Upper lobe of left lung (tissue), 6 donors: ENCODE results near the gene CEP63. TPM values are rescaled to one million over a fixed set of nuclear protein-coding genes. Genes with fewer than 3 reads are reported as not detected.

Experiments
- ATAC-seq, 2 donors: fragments of 200-7000 bp; cut with Tn5 transposase; one replicate each; pipeline ENCODE4 v1.9.1; 2022; ENCODE audit warnings: mild to moderate bottlenecking in 2 of 2, moderate library complexity in 2 of 2; ENCODE audit not compliant: low FRiP score in 2 of 2
- DNase-seq, 2 donors: peaks; one replicate each; pipeline ENCODE4 v3.0.0-alpha.2; 2019 to 2020
- H3K27ac ChIP-seq, 4 donors: fragments of 200-600 bp; sonication (generic); one replicate each; pipeline ENCODE4 v1.5.1; 2016 to 2019
- H3K27me3 ChIP-seq, 4 donors: fragments of 200-600 bp; sonication (generic); one replicate each; pipeline ENCODE4 v1.5.1; 2017 to 2019
- H3K36me3 ChIP-seq, 4 donors: fragments of 200-600 bp; sonication (generic); one replicate each; pipeline ENCODE4 v1.5.1; 2016 to 2019
- H3K4me1 ChIP-seq, 4 donors: fragments of 200-600 bp; sonication (generic); one replicate each; pipeline ENCODE4 v1.5.1; 2018 to 2019
- H3K4me3 ChIP-seq, 4 donors: fragments of 200-600 bp; sonication (generic); one replicate each; pipeline ENCODE4 v1.5.1; 2017 to 2019; ENCODE audit warnings: mild to moderate bottlenecking in 2 of 4, moderate library complexity in 1 of 4
- H3K9me3 ChIP-seq, 4 donors: fragments of 200-600 bp; sonication (generic); one replicate each; pipeline ENCODE4 v1.5.1; 2018 to 2019
- EP300 ChIP-seq, 4 donors: sonication (generic); formaldehyde crosslinking; IDR thresholded peaks; one replicate each; pipeline ENCODE4 v1.5.1; 2017; ENCODE audit warnings: antibody characterized with exemption in 4 of 4, control low read depth in 2 of 4
- POLR2A ChIP-seq, 4 donors: fragments of 450-650 bp; IDR thresholded peaks; one replicate each; pipeline ENCODE4 v1.5.1; 2016 to 2017; ENCODE audit warnings: antibody characterized with exemption in 4 of 4, mild to moderate bottlenecking in 2 of 4
- POLR2AphosphoS5 ChIP-seq, 2 donors: sonication (generic); formaldehyde crosslinking; IDR thresholded peaks; one replicate each; pipeline ENCODE4 v1.5.1; 2017; ENCODE audit warnings: antibody characterized with exemption in 2 of 2
- WGBS, 2 donors: methylation state at CpG; one replicate each; pipeline ENCODE4 v1.1.5; 2017 to 2018; 5-methylcytosine and 5-hydroxymethylcytosine counted together
- total RNA-seq, 6 donors: library from RNA; depleted of rRNA in 4 of 6; stranded (reverse); fragments of >200 nt in 4 of 6; gene quantifications; one replicate each; pipeline versions ENCODE4 v1.1.0 to v1.2.1, GENCODE V29; 2016 to 2021
- TF ChIP-seq, protein P1 (sequence below), 6 experiments: fragments of 450-650 bp in 4 of 6; fragments of 200-600 bp in 2 of 6; sonication (generic) in 2 of 6; IDR thresholded peaks; one replicate each; pipeline ENCODE4 v1.5.1; 2016 to 2019; ENCODE audit warnings: antibody characterized with exemption in 6 of 6
- donor health status: DM: no; HTN: no; CAD: no; lungs with moderate emphysema.
- donor health status: DM: no; HTN: yes; CAD: no; lungs with severe emphysema.

Gene CEP63
- total RNA-seq, result 10 to 100 TPM; 13.8 to 44.0 (median 20.6) TPM

DNA sequence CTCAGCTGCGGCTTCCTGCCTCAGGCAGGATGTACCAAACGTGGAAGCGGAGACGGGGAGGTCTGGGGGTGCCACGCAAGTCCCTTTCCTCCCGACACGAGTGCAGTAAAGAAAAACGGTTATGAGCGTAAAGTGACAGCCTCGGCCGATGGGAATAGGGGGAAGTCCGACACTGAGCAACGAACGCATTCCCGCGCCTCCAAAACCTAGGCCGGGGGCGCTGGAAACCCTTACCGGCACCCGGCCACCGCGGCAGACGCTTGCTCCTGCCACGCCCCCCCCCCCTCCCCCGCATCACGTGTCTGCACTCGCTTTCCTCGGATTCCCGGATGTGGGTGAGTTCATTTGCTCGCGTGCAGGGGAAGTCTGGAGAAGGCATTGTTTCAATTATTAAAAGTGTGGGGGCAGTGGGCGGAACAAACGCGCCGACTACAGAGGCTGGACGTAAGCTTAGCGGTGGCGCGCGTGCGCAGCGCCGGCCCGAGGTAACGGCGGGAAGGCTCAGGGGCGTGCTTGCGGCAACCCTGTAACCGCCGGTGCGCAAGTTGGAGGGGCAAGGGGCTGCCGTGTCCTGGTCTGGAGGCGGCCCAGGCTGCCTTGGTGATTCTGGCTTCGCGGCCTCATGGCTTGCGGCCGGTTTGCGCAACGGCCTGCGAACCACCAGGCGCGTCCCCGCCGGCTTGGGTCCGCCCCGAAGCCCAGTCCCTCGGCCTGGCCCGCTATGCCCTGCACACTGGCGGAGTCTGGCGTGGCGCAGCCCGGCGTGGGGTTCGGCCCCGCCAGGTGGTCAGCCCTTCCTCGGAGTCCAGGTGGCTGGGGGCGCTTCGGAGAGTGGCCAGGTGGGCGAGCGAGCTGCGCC, at the start of gene CEP63, which contains the start of gene ANAPC13:
TSS of gene CEP63 (plus strand) at position 340 of the 859 bp plus-strand sequence. CDS start 9,264 bp downstream, outside the sequence.
TSS of gene ANAPC13 (minus strand) at position 268 of the 859 bp plus-strand sequence. CDS start 3,081 bp downstream, outside the sequence.
- ATAC-seq, result peak; percentile 94 to 98
- H3K4me1 ChIP-seq, result peaks cover 30 to 37% (median 33%) of the 10 kb centered on the region in 4 donors
- H3K9me3 ChIP-seq, result no peaks in the 10 kb centered on the region
- peak within 1 kb of the TSS; percentile 67 to 89 (median 82) for H3K4me3 ChIP-seq
- peak; percentile 82 to 87 for TF ChIP-seq POLR2AphosphoS5 (IDR thresholded peaks at IDR 0.05)
- TF ChIP-seq, protein P1, sequence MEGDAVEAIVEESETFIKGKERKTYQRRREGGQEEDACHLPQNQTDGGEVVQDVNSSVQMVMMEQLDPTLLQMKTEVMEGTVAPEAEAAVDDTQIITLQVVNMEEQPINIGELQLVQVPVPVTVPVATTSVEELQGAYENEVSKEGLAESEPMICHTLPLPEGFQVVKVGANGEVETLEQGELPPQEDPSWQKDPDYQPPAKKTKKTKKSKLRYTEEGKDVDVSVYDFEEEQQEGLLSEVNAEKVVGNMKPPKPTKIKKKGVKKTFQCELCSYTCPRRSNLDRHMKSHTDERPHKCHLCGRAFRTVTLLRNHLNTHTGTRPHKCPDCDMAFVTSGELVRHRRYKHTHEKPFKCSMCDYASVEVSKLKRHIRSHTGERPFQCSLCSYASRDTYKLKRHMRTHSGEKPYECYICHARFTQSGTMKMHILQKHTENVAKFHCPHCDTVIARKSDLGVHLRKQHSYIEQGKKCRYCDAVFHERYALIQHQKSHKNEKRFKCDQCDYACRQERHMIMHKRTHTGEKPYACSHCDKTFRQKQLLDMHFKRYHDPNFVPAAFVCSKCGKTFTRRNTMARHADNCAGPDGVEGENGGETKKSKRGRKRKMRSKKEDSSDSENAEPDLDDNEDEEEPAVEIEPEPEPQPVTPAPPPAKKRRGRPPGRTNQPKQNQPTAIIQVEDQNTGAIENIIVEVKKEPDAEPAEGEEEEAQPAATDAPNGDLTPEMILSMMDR (IDR thresholded peaks at IDR 0.05), result peak in 3 of 6 experiments; percentile 11 to 24 (median 18)
- TF ChIP-seq EP300 (IDR thresholded peaks at IDR 0.05), result peak in 2 of 4 donors; percentile 48 to 68
- TF ChIP-seq POLR2A (IDR thresholded peaks at IDR 0.05), result peak in 3 of 4 donors; percentile 57 to 84 (median 83)
- H3K27ac ChIP-seq, result peak within 1 kb of the TSS; percentile 95 to 99 (median 96)
- peaks cover 5 to 15% (median 10%) of the 10 kb centered on the region in 4 donors for H3K36me3 ChIP-seq
- H3K27me3 ChIP-seq, result no peaks in the 10 kb centered on the region
- WGBS, 2 donors, result 0 to 1% methylated on average over 21 to 67 of the region's 81 CpGs
- peak; percentile 96 for DNase-seq

DNA sequence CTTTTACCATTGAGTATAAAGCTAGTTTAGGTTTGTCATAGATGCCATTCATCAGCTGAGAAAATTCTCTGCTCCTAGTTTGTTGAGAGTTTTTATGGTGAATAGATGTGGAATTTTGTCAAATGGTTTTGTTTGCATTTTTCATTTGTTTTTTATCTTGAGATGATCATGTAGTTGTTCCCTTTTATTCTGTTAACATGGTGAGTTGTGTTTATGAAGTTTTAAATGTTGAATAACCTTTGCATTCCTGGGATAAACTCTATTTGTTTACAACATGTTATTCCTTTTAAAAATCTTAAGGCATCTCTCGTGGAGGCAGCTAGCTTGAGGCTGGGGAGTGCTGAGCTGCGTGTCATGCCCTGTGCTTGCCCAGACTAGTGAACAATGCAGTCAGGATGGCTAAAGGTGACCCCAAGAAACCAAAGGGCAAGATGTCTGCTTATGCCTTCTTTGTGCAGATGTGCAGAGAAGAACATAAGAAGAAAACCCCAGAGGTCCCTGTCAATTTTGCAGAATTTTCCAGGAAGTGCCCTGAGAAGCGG, 48.6 kb upstream of the CEP63 start:
- DNase-seq (no peak), ATAC-seq (no peak)
- Histone ChIP-seq H3K4me1 (no peaks in the 10 kb centered on the region), H3K36me3 (no peaks in the 10 kb centered on the region), H3K27me3 (no peaks in the 10 kb centered on the region), H3K9me3 (no peaks in the 10 kb centered on the region), H3K4me3 (no peak overlapping the region), H3K27ac (no peak overlapping the region)
- WGBS, 2 donors, result 70 to 80% methylated on average over 3 of the region's 3 CpGs
- TF ChIP-seq POLR2A (IDR thresholded peaks at IDR 0.05) (no peak), EP300 (IDR thresholded peaks at IDR 0.05) (no peak), POLR2AphosphoS5 (IDR thresholded peaks at IDR 0.05) (no peak)
- TF ChIP-seq, protein P1 (IDR thresholded peaks at IDR 0.05), result no peak

DNA sequence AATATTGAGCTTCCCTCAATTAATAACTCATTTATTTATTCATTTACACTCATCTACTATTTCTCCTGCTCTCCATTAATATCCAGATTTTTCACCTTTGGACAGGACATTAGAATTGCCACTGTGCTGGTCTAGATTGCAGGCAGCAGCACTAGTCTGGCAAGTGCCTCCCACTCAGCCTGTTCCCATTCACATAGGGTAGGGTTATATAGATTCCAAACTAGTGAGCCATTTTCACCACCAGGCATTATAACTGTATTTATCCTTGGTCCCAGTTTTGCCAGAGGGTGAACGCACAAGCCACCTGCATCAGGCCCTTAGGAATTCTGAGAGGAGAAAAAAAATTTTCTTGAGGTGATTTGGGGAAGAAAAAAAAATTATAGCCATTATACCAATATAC, 44.5 kb upstream of the CEP63 start:
- no peak for ATAC-seq
- Histone ChIP-seq H3K9me3 (no peaks in the 10 kb centered on the region), H3K27me3 (no peaks in the 10 kb centered on the region), H3K36me3 (no peaks in the 10 kb centered on the region), H3K4me1 (peaks cover 0 to 14% (median 8%) of the 10 kb centered on the region in 4 donors), H3K4me3 (no peak overlapping the region), H3K27ac (no peak overlapping the region)
- 88 to 95% methylated on average over 1 of the region's 1 CpG for WGBS, 2 donors
- no peak for DNase-seq
- no peak for TF ChIP-seq POLR2A (IDR thresholded peaks at IDR 0.05)
- TF ChIP-seq POLR2AphosphoS5 (IDR thresholded peaks at IDR 0.05), result no peak
- TF ChIP-seq, protein P1 (IDR thresholded peaks at IDR 0.05), result no peak
- no peak for TF ChIP-seq EP300 (IDR thresholded peaks at IDR 0.05)

DNA sequence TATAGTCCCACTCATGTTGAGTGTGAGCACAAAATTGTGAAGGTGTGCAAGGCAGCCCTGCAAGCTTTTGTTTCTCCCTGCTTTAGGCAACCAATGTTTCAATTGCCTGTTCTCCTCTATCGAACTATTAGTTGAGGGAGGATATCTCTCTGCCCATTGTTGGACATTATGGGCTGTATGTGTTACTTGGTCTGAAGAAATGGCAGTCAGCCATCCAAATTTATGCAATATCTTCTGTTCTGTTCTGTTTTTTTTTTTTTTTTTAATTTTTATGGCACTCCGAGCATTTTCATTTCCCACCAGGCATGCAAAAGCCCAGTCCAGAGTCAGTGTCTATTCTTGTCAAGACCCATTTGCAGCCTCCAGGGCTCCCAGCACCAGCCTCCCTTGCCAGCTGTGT, 44.0 kb upstream of the CEP63 start:
- no peak overlapping the region for H3K4me3 ChIP-seq
- H3K27ac ChIP-seq, result no peak overlapping the region
- H3K27me3 ChIP-seq, result no peaks in the 10 kb centered on the region
- ATAC-seq (no peak), DNase-seq (no peak)
- WGBS, 2 donors, result 82 to 85% methylated on average over 2 of the region's 2 CpGs
- TF ChIP-seq EP300 (IDR thresholded peaks at IDR 0.05) (no peak), POLR2A (IDR thresholded peaks at IDR 0.05) (no peak)
- H3K9me3 ChIP-seq, result no peaks in the 10 kb centered on the region
- H3K36me3 ChIP-seq, result no peaks in the 10 kb centered on the region
- peaks cover 4 to 19% (median 13%) of the 10 kb centered on the region in 4 donors for H3K4me1 ChIP-seq

DNA sequence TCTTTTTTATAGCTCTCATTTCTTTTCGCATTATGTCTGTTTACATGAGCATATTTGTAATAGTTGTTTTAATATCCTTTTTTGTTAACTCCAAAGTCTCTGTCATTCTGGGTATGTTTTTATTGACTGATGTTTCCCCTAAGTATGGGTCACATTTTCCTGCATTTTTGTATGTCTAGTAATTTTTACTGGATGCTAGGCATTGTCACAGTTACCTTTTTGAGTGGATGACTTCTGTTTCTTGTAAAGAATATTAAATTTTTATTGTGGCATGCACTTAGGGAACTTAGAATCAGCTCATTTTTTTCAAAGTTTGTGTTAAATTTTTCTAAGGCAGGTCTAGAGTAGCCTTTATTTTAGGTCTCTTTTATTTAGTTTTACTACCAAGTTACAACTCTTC, 40.8 kb upstream of the CEP63 start:
- WGBS, 2 donors, result 78 to 80% methylated on average over 1 of the region's 1 CpG
- ATAC-seq (no peak), DNase-seq (no peak)
- no peaks in the 10 kb centered on the region for H3K9me3 ChIP-seq
- no peak overlapping the region for H3K27ac ChIP-seq
- H3K36me3 ChIP-seq, result no peaks in the 10 kb centered on the region
- H3K27me3 ChIP-seq, result no peaks in the 10 kb centered on the region
- H3K4me1 ChIP-seq, result peaks cover 7 to 34% (median 18%) of the 10 kb centered on the region in 4 donors
- H3K4me3 ChIP-seq, result no peak overlapping the region
- TF ChIP-seq, protein P1 (IDR thresholded peaks at IDR 0.05), result no peak
- TF ChIP-seq POLR2A (IDR thresholded peaks at IDR 0.05), result no peak
- no peak for TF ChIP-seq EP300 (IDR thresholded peaks at IDR 0.05)
- no peak for TF ChIP-seq POLR2AphosphoS5 (IDR thresholded peaks at IDR 0.05)
